ENCODE results near the gene PROSER1.

Gene PROSER1

GRCh38 chr13:39037410-39037879, 444 bp downstream of the PROSER1 start:
- Histone ChIP-seq H3K79me2 (ENCODE audit: low read length) (peaks cover 58% of the 10 kb centered on the region), H3K9me2 (replicated peaks; ENCODE audit: insufficient read depth, low read length) (no peaks in the 10 kb centered on the region), H3K4me3 (ENCODE audit: low read length) (peak overlapping the region; percentile 76), H3K4me2 (ENCODE audit: low read depth, low read length) (peak overlapping the region; percentile 87; the same call in 1 of the 2 replicates), H3K27ac (ENCODE audit: low read length) (peak overlapping the region; percentile 85), H2AFZ (ENCODE audit: low read length) (0 out of 2 replicates have a peak overlapping the region, but pooled peaks have one; percentile 15), H3F3A (ENCODE audit: insufficient read depth, low read length) (no peaks in the 10 kb centered on the region), H3K4me1 (ENCODE audit: low read length) (no peaks in the 10 kb centered on the region), H3K9ac (ENCODE audit: low read length) (peak overlapping the region; percentile 80), H4K20me1 (ENCODE audit: insufficient read depth, low read length) (no peaks in the 10 kb centered on the region), H3K27me3 (replicated peaks; ENCODE audit: insufficient read depth, low read length) (no peaks in the 10 kb centered on the region), H3K36me3 (replicated peaks; ENCODE audit: insufficient read depth, low read length) (no peaks in the 10 kb centered on the region), H3K9me3 (replicated peaks; ENCODE audit: insufficient read depth, low read length) (no peaks in the 10 kb centered on the region)
- DNase-seq, result peak; percentile 59
- TF ChIP-seq EZH2phosphoT487 (IDR thresholded peaks at IDR 0.05; ENCODE audit: low read length), result no peak
- TF ChIP-seq CTCF (IDR thresholded peaks at IDR 0.05; ENCODE audit: low read length), result no peak
- no peak for TF ChIP-seq EZH2 (optimal IDR thresholded peaks at IDR 0.05; ENCODE audit: low read depth, low read length)

- H3K4me3 ChIP-seq (ENCODE audit: low read length), result peak overlapping the region; percentile 76
- no peaks in the 10 kb centered on the region for H3K9me2 ChIP-seq (replicated peaks; ENCODE audit: insufficient read depth, low read length)
- peaks cover 68% of the 10 kb centered on the region for H3K79me2 ChIP-seq (ENCODE audit: low read length)
- peak overlapping the region; percentile 80 for H3K9ac ChIP-seq (ENCODE audit: low read length)
- H2AFZ ChIP-seq (ENCODE audit: low read length), result no peak overlapping the region
- H3K4me2 ChIP-seq (ENCODE audit: low read depth, low read length), result peak overlapping the region; percentile 87
- no peaks in the 10 kb centered on the region for H3K9me3 ChIP-seq (replicated peaks; ENCODE audit: insufficient read depth, low read length)
- peak overlapping the region; percentile 85; the same call in 1 of the 2 replicates for H3K27ac ChIP-seq (ENCODE audit: low read length)
- H4K20me1 ChIP-seq (ENCODE audit: insufficient read depth, low read length), result no peaks in the 10 kb centered on the region
- H3F3A ChIP-seq (ENCODE audit: insufficient read depth, low read length), result no peaks in the 10 kb centered on the region
- no peaks in the 10 kb centered on the region for H3K4me1 ChIP-seq (ENCODE audit: low read length)
- no peaks in the 10 kb centered on the region for H3K27me3 ChIP-seq (replicated peaks; ENCODE audit: insufficient read depth, low read length)
- DNase-seq, result peak; percentile 10
- H3K36me3 ChIP-seq (replicated peaks; ENCODE audit: insufficient read depth, low read length), result no peaks in the 10 kb centered on the region
- TF ChIP-seq CTCF (IDR thresholded peaks at IDR 0.05; ENCODE audit: low read length), result no peak
- TF ChIP-seq EZH2 (optimal IDR thresholded peaks at IDR 0.05; ENCODE audit: low read depth, low read length), result no peak
- TF ChIP-seq EZH2phosphoT487 (IDR thresholded peaks at IDR 0.05; ENCODE audit: low read length), result no peak
These were observed 1.7 kb downstream of the PROSER1 start for GRCh38 chr13:39036212-39036611.

- Histone ChIP-seq H3K4me3 (ENCODE audit: low read length) (peak overlapping the region; percentile 76), H3K79me2 (ENCODE audit: low read length) (peaks cover 72% of the 10 kb centered on the region), H3K4me2 (ENCODE audit: low read depth, low read length) (peak overlapping the region; percentile 87), H3K9me2 (replicated peaks; ENCODE audit: insufficient read depth, low read length) (no peaks in the 10 kb centered on the region), H3K27ac (ENCODE audit: low read length) (peak overlapping the region; percentile 85; the same call in 1 of the 2 replicates), H2AFZ (ENCODE audit: low read length) (no peak overlapping the region), H3K9me3 (replicated peaks; ENCODE audit: insufficient read depth, low read length) (no peaks in the 10 kb centered on the region), H3F3A (ENCODE audit: insufficient read depth, low read length) (no peaks in the 10 kb centered on the region), H4K20me1 (ENCODE audit: insufficient read depth, low read length) (no peaks in the 10 kb centered on the region), H3K36me3 (replicated peaks; ENCODE audit: insufficient read depth, low read length) (no peaks in the 10 kb centered on the region), H3K9ac (ENCODE audit: low read length) (peak overlapping the region; percentile 80), H3K4me1 (ENCODE audit: low read length) (no peaks in the 10 kb centered on the region), H3K27me3 (replicated peaks; ENCODE audit: insufficient read depth, low read length) (no peaks in the 10 kb centered on the region)
- no peak for DNase-seq
- TF ChIP-seq EZH2 (optimal IDR thresholded peaks at IDR 0.05; ENCODE audit: low read depth, low read length) (no peak), CTCF (IDR thresholded peaks at IDR 0.05; ENCODE audit: low read length) (no peak), EZH2phosphoT487 (IDR thresholded peaks at IDR 0.05; ENCODE audit: low read length) (no peak)
These were observed 2.1 kb downstream of the PROSER1 start for GRCh38 chr13:39035799-39036198.

All from MM.1S (cell line).